Uterus (tissue), 2 donors: Measurements from ENCODE around the gene SDCCAG8.

Source experiments
- CTCF ChIP-seq, 4 experiments: fragments of 200-600 bp in 2 of 4; fragments of 450-650 bp in 2 of 4; sonication (generic) in 2 of 4; IDR thresholded peaks; one replicate each; pipeline ENCODE4 v1.5.1; 2016 to 2019; ENCODE audit warnings: antibody characterized with exemption in 4 of 4, mild to moderate bottlenecking in 2 of 4, moderate library complexity in 1 of 4
- POLR2A ChIP-seq, 2 donors: fragments of 450-650 bp; IDR thresholded peaks; one replicate each; pipeline ENCODE4 v1.6.1; 2016; ENCODE audit warnings: antibody characterized with exemption in 2 of 2, mild to moderate bottlenecking in 1 of 2, moderate library complexity in 1 of 2

DNA sequence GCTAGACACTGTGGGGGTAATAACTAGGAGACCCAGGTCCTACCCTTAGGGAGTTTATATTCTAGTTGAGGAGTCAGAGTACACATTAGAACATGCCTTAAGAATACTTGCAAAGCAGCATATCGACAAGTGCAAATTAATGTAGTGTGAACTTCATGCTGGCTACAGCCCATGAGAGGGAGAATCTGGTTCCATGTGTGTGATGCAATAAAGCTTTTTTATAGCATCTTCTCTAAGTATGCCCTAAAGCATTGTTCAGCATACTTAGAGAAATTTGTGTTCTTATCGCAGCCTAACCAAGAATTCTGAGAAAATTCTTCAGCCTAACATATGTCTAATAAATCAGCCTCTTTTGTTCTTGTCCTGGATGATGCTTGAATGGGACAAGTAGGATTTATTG is 95.5 kb downstream of the SDCCAG8 start:
- TF ChIP-seq CTCF (IDR thresholded peaks at IDR 0.05) = no peak
- no peak for TF ChIP-seq POLR2A (IDR thresholded peaks at IDR 0.05)
